SK-N-SH (cell line): ENCODE results near the gene CDIP1.

ENCODE experiments used
- ELF1 ChIP-seq: IDR thresholded peaks from 2 replicates; pipeline ENCODE4 v1.4.0; 2012
- FOSL2 ChIP-seq: IDR thresholded peaks from 2 replicates; pipeline ENCODE4 v1.4.0; 2012; ENCODE audit warnings: low read depth, mild to moderate bottlenecking, moderate library complexity, borderline replicate concordance
- GATA2 ChIP-seq: sonication (generic); formaldehyde crosslinking; IDR thresholded peaks from 2 replicates; pipeline ENCODE4 v1.5.0; 2020; ENCODE audit warnings: mild to moderate bottlenecking, missing genetic modification reagents
- POLR2AphosphoS5 ChIP-seq: IDR thresholded peaks from 2 replicates; pipeline ENCODE4 v1.6.1; 2012; ENCODE audit warnings: low read depth, low read length
- TF ChIP-seq, protein P1 (sequence below): fragments of 200-600 bp; sonication (generic); IDR thresholded peaks from 2 replicates; pipeline ENCODE4 v1.6.1; 2017; ENCODE audit warnings: antibody characterized with exemption, mild to moderate bottlenecking, moderate library complexity
- TF ChIP-seq, protein P2 (sequence below): IDR thresholded peaks from 2 replicates; pipeline ENCODE4 v1.6.1; 2012; ENCODE audit warnings: mild to moderate bottlenecking, low read depth, low read length, moderate library complexity

DNA sequence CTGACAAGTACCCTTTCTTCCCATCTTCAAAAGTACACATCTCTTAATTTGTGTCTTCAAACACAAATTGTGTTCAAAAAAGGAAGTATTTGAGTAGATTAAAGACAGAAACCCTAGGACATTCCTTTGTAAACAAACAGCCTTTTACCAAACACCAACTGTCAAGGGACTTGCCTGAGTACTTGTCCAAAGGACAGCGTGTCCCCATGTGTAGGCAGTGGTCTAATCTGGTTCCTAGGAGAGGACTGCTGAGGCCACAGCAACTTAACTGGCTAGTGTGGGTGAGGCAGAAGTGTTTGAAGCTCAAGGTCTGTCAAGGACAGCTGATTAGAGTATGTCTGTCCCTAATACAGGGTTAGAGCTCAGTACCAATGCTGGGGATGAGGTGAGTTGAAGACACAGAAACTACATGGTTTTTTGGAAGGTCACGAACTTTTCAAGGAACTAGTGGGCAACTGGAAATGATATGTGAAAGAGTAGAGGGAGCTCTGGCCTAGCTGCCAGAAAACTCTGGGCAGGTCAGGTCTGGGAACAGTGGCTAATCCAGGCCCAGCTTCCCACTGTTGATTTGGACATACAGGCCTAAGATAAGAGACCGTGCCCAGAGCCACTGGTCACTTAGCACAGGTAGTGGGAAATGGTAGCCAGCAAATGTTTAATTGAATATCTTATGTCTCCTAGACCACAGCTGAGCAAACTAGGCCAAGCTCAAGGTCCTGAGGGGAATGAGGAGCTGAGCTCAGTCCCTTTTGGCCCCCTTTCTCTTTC is 52.3 kb downstream of the CDIP1 start:
- TF ChIP-seq, protein P1, sequence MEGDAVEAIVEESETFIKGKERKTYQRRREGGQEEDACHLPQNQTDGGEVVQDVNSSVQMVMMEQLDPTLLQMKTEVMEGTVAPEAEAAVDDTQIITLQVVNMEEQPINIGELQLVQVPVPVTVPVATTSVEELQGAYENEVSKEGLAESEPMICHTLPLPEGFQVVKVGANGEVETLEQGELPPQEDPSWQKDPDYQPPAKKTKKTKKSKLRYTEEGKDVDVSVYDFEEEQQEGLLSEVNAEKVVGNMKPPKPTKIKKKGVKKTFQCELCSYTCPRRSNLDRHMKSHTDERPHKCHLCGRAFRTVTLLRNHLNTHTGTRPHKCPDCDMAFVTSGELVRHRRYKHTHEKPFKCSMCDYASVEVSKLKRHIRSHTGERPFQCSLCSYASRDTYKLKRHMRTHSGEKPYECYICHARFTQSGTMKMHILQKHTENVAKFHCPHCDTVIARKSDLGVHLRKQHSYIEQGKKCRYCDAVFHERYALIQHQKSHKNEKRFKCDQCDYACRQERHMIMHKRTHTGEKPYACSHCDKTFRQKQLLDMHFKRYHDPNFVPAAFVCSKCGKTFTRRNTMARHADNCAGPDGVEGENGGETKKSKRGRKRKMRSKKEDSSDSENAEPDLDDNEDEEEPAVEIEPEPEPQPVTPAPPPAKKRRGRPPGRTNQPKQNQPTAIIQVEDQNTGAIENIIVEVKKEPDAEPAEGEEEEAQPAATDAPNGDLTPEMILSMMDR: no peak
- TF ChIP-seq FOSL2: no peak
- TF ChIP-seq, protein P2, sequence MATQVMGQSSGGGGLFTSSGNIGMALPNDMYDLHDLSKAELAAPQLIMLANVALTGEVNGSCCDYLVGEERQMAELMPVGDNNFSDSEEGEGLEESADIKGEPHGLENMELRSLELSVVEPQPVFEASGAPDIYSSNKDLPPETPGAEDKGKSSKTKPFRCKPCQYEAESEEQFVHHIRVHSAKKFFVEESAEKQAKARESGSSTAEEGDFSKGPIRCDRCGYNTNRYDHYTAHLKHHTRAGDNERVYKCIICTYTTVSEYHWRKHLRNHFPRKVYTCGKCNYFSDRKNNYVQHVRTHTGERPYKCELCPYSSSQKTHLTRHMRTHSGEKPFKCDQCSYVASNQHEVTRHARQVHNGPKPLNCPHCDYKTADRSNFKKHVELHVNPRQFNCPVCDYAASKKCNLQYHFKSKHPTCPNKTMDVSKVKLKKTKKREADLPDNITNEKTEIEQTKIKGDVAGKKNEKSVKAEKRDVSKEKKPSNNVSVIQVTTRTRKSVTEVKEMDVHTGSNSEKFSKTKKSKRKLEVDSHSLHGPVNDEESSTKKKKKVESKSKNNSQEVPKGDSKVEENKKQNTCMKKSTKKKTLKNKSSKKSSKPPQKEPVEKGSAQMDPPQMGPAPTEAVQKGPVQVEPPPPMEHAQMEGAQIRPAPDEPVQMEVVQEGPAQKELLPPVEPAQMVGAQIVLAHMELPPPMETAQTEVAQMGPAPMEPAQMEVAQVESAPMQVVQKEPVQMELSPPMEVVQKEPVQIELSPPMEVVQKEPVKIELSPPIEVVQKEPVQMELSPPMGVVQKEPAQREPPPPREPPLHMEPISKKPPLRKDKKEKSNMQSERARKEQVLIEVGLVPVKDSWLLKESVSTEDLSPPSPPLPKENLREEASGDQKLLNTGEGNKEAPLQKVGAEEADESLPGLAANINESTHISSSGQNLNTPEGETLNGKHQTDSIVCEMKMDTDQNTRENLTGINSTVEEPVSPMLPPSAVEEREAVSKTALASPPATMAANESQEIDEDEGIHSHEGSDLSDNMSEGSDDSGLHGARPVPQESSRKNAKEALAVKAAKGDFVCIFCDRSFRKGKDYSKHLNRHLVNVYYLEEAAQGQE: no peak
- TF ChIP-seq GATA2 (CRISPR knock-in tag): no peak
- no peak for TF ChIP-seq ELF1
- no peak for TF ChIP-seq POLR2AphosphoS5
